GM19463 (cell line): ENCODE data around the gene APOL3.
"Not testable (repeated sequence)": the region's sequence is repeated elsewhere in the genome, so short reads cannot be mapped to it uniquely, and the experiment has no call there.

ENCODE experiments used
- ATAC-seq: cut with Tn5 transposase; IDR thresholded peaks from one replicate; pipeline ENCODE4 v1.9.1; 2021; ENCODE audit warnings: mild to moderate bottlenecking, moderate library complexity; ENCODE audit not compliant: unreplicated experiment

Gene APOL3

DNA sequence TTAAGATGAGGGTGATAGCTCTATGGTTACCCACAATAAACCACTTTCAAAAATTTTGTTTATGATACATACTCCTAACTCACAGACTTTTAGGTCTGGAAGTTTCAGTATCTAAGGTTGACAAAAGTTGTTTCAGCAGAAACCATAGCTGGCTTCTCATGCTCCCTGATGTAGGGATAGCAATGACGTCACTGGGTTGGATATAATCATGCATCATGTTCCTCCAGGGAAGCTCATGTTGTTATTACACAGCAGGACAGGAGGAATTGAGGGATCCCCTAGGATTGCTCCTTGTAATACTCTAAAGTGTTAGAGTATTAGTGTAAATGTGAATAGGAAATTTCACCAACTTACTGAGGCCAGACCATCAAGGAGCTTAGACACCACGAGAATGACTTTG lies 23.6 kb downstream of the APOL3 start:
- ATAC-seq, result no peak

DNA sequence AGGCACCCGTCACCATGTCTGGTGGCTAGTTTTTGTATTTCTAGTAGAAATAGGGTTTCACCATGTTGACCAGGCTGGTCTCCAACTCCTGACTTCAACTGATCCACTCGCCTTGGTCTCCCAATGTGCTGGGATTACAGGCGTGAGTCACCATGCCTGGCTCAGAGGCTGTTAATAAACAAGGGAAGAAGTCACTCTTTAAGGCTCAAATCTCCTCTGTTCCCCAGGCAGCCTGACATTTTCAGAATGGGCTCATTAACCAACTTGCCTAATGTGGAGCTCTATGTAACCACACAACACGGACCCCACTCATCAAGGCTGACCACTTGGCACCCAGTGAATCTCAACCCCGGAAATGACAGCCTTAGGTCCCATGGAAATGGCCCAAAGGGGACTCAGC lies 24.1 kb downstream of the APOL3 start:
- no peak for ATAC-seq

DNA sequence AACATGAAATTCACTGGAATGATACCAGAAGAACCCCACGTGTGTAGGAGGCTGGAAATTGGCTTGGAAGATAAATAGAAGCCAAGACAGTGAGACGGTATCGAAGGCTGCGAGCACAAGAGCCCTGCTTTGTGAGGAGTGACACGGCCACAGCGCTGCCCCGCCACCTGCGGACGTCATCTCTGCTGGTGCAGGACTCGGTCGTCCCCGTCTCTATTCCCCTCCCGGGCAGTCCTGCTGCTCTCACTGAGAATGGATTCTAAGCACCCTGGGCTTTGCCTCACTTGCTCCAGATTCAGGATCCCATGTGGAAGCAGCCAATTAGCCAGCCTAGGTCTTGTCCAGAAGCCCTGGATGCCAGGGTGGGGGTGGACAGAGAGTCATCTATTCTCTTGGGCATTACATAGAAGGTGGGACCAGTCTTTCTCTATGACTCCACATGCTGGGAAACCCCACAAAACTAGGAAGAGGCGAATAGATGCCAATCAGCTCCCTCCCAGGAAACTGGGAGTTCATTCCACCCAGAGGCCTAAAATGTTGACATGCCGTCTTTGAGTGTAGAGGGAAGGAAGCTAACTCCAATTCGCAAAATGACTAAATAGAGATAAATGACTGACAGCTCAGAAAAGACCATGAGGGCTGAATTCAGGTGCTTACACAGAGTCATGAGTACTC lies 25.1 kb downstream of the APOL3 start:
- ATAC-seq, result no peak

DNA sequence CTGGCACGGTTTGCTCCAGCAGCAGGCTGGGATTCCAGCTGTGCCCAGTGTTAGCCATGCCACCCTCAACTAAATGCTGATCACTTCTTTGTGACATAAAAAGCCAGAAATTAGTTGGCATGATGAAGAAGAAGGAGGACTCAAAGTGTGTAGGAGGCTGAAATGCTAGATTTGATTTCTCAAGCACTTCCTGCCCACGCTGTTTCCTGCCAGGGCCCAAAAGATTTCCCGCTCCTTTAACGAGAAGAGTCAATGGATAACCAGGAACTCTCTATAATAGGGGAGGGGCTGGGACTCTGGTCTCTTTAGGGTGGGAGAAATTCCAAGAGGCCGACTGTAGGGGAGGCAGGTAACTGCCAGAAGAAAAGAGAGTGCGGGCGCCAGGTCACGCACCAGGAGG lies 26.4 kb downstream of the APOL3 start:
- ATAC-seq, result no peak

DNA sequence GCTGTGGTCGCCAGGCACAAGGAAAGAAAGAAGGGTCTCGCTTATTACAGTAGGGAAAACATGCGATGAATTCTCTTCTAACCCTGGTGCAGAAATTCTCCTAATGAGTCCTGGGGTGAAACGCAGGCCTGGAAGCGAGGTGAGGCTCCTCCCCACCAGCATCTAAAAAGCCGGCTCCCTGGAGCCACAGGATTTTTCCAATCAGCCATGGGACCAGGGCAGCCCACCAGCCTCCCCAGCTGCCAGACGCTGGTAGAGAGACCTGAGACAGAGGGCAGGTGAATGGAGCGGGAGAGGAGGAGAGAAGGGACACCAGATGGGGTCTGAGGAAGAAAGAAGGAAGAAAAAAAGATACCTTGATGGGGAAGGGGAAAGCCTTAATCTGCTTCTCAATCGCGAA lies 28.6 kb downstream of the APOL3 start:
- no peak for ATAC-seq

DNA sequence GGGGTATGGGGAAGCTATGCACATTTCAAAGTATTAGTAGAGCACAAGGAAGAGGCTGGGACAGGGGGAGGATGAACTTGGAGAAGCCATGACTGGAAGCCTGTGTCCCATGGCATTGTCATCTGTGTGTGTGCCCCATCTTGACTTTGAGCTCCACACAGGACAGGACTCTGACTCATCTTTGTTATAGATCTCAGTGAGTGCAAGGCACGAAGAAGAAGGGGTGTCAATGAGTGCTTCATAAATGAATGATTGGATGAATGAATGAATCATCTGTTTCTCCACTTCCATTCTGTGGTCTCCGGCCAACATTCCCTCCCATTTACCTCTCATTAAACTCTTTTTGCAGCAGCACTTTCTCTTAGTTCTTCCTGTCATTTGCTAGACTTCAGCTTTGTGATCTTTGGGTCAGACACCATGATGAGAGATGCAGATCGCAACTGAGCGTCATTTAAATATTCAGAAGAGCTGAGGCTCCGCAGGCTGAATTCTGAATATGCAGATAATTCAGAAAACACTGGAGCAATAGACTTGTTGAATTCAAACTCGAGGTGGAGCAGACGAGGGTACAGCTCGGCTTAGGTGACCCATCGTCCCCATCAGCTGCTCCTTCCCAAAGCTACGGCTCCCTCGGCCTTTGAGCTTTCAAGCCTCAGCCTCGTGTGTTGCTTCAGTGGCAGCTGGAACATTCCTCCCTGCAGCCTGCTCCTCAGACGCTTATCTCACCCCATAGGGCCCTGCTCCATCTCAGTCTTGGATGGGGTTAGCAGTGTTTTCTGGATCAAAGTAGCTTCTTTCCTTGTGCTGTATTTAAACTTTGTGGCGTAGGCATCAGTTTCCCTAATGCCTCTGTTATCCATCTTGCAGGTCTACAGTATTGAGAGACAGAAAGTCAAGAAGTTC lies 30.8 kb downstream of the APOL3 start:
- ATAC-seq, result no peak

DNA sequence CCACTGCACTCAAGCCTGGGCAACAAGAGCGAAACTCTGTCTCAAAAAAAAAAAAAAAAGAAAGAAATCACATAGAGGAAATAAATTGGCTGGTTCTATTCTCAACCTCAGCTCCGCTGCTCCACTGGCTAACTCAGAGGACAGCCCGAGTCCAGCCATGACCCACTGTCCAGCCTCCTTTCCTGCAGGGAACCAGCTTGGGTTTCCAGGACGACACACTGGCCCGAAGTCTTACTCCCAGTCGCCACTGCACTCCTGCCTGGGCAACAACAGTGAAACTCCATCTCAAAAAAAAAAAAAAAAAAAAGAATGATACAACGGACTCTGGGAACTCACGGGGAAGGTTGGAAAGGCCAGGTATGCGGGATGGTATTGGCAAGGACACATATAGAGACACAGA lies 31.5 kb downstream of the APOL3 start:
- ATAC-seq, result no peak

DNA sequence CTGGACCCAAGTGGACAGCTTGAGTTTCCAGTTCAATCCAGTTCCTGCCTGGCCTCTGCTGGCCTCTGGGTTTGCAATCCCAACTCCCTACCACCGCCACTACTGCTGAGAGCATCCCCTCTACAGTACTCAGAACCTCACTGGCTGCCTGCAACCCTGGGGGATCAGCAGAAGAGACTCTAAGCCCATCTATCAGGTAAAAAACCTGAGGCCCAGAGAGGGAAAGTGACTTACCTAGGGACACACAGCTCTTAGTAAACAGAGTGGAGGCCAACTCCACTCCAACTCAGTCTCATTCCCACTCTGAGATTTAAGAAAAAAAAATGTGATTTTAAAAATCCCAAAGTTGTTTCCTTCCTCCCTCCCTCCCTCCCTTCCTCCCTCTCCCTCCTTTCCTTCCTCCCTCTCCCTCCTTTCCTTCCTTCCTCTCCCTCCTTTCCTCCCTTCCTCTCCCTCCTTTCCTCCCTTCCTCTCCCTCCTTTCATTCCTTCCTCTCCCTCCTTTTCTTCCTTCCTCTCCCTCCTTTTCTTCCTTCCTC lies 34.5 kb downstream of the APOL3 start:
- ATAC-seq, result no peak

DNA sequence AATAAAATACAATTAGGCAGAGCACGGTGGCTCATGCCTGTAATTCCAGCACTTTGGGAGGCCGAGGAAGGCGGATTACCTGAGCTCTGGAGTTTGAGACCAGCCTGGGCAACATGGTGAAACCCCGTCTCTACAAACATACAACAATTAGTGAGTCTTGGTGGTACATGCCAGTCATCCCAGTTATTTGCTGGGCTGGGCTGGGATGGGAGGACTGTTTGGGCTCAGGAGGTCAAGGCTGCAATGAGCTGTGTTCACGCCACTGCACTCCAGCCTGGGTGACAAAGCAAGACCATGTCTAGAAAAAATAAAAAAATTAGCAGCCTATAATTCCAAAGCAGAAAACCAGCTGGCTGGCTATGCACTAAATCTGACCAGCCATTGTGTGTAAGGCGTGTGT lies 35.1 kb downstream of the APOL3 start:
- no peak for ATAC-seq

DNA sequence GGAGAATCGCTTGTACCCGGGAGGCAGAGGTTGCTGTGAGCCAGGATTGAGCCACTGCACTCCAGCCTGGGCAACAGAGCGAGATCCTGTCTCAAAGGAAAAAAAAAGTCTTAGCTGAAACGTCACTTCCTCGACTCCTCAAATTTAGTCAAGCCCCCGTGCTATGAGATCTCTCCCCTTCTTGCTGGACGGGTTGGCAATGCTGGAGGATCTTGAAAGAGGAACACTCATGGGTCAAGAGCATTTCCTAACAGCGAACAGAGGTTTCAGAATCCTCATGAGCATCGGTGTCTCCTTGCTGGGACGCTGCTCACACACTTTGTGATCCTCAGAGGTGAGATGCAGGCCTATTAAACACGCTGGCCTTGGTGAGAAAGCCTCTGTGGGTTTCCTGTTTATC lies 35.9 kb downstream of the APOL3 start:
- ATAC-seq, result no peak

DNA sequence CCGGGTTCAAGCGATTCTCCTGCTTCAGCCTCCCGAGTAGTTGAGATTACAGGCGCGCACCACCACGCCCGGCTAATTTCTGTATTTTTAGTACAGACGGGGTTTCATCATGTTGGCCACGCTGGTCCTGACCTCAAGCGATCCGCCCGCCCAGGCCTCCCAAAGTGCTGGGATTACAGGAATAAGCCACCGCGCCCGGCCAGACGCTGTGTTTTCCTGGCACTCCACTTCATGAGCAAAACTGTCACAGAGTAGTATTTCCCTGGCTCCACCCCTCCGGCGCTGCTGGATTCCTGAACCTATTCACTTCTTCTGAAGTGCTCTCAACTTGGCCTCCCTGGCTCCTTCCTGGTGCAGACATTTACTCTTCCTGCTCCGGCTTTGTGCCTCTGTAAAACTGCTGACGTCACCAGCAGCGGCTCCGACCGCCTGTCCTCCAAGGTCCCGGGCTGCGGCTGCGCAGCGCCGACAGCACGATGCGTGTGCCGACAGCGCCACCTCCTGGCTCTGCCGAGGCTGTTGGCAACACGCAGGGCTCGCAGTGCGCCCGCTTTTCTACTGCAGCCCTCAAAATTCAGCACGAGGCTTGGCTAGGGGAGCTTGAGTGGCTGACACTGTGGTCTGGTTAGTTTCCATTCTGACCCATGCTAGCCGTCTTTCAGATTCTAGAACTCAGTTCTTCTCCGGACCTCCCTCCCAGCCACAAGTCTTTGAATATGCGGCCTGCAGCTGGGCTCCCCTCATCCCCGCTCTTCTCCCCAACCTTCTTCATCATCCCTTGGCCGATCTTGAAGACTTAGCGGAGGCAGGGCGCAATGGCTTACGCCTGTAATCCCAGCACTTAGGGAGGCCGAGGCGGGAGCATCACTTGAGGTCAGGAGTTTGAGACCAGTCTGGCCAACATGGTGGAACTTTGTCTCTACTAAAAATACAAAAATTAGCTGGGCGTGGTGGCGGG lies 36.6 kb downstream of the APOL3 start:
- peak; percentile 77 for ATAC-seq

DNA sequence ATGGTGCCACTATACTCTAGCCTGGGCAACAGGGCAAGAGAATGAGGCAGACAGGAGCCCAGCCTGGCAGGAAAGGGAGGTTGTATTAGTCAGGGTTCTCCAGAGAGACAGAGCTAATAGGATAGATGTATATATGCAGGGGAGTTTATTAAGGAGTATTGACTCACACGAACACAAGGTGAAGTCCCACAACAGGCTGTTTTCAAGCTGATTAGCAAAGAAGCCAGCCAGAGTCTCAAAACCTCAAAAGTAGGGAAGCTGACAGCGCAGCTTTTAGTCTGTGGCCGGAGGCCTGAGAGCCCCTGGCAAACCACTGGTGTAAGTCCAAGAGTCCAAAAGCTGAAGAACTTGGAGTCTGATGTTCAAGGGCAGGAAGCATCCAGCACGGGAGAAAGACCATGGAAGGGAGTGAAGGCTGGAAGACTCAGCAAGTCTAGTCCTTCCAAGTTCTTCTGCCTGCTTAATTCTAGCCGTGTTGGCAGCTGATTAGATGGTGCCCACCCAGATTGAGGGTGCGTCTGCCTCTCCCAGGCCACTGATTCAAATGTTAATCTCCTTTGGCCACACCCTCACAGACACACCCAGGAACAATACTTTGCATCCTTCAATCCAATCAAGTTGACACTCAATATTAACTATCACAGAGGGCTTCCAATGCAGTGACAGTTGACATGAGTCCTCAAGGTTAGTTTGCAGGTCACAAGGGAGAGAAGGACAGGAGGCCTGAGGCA lies 39.8 kb downstream of the APOL3 start:
- not testable (repeated sequence) for ATAC-seq

DNA sequence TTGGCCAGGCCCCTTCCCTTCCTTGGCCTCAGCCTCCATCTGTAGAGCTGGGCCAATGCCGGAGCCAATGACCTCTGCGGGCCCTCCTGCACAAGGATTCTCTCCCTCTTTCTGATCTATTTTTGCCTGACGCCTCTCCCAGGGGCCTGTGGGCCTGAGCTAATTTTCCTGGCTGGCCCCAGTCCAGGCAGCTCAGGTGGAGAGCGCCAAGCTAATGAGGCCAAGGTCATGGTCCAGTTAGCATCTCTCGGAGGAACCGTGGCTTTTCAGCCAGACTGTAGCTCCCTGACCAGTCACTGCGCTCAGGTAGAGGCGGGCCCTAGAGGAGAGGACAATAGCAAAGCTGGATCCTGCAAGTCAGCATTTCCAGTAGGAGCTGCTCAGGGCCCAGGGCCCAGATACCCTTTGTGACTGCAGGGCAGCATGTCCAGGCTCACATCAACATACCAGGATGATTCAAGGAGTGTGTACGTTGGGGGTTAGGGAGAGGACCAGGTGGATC lies 43.5 kb downstream of the APOL3 start:
- no peak for ATAC-seq

DNA sequence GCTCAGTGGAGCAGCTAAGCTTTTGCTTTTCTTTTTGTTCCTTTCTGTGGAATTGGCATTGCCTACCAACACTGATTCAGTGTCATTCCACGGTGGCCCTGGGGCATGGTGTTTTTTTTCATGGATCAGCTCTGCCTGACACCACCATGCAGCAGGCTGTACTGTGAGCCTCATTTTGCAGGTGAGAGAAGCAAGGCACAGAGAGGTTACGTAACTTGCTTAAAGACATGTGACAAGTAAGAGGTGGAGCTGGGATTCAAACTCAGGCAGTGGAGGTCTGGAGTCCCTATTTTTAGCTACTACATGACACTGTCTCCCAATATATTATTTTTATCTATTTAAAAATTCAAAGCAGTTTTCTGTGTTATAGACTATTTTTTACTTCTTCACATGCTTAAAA lies 44.4 kb downstream of the APOL3 start:
- ATAC-seq, result no peak

DNA sequence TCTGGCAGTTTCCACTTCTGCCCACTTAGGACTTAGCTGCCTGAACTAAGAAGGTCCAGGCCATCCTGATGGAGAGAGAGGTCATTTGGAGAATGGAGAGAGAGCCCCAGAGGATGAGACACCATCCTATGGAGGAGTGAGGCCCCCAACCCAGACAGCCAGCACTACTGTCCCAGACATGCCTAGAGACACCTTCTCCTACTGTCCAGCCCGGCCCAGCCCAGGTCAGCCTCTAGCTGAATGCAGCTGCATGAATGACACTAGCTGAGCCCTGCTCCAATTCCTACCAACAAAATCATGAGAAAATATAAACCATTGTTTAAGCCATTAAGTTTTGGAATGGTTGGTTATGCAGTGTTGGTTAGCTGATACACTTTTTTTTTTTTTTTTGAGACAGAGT lies 47.4 kb downstream of the APOL3 start:
- ATAC-seq, result no peak

DNA sequence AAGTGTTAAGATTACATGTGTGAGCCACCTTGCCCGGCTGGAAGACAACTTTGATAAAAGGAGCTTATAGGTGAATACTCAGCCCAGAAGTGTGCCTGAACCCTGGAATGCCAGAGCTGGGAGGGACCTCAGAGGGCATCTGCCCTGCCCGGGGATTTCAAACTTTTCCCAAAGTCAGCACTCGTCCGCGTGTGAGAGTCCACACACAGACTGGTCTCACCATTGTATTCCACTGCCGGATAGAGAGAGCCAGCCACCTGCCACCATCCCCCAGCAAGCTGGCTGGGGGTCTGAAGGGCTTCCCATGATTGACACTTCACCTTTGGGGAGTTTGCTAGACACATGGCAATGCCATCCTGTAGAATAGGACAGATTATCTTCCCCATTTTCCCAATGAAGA lies 49.2 kb downstream of the APOL3 start:
- no peak for ATAC-seq

DNA sequence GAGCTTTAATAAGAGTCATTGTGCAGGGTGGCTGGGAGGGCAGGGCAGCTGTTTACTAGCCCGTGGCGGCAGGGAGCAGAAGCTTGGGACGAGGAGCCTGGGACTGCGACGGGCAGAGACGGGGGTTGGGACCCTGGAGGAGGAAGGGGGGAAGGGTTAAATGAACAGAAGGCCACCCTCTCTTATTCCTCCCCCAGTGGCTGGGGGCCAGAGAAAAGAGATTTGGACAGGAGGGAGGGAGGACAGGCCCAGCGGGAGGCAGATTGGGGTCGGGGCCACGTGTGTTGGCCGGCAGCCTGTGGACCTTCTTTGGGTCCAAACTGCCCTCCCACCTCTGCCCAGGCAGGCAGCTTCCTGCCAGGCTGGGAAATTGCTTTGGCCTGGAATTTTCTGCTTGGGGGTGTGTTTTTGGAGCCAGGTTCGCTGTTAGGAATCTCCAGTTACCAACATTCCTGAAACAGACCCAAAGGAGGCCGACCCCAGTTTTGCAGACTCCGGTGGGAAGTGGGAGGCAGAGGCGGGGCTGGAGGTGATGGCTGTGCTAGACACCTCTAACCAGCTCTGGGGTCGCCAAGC lies 50.2 kb downstream of the APOL3 start:
- no peak for ATAC-seq

DNA sequence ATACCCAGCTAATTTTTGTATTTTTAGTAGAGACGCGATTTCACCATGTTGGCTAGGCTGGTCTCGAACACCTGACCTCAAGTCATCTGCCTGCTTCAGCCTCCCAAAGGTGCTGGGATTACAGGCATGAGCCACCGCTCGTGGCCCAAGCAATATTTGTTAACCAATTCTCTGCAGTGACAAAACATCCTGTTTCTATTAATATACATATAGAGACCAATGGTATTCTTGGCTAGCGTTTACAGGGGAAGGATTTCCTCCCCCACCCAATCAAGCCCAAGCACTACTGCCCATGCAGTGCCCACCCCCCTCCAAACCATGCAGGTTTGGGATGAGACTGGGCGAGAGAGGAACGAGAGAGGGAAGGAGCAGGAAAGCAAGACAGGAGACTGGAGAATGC lies 53.1 kb downstream of the APOL3 start:
- no peak for ATAC-seq

DNA sequence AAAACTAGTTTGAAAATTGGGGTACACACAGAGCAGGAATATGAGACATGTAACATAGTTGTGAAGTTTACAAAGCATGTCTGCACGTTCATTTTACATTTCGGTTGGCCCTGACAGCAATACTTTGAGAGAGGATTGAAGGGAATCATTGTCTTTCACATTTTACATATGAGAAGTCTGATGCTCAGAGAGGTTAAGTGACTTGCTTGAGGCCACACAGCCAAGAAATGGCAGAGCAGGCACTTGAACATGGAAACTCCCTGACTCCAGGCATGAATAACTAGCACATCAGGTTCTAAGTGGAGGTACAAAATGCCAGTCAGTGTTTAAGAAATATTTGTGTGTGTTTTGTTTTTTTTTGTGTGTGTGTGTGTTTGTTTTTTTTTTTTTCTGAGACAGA lies 53.6 kb downstream of the APOL3 start:
- ATAC-seq, result no peak

DNA sequence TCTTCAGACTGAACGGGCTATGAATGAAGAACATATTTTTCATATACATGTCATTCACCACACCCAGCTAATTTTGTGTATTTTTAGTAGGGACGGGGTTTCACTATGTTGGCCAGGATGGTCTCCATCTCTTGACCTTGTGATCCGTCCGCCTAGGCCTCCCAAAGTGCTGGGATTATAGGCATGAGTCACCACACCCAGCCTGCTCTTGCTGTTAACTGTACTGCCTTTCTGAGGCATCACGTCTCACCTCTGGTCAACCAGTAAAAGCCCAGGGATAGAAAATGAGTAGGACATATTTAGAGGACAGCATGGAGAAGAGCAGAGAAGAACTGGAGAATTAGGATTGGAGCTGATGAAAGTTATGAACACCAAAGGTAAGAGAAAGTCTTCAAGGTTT lies 55.6 kb downstream of the APOL3 start:
- ATAC-seq, result no peak
